HG03095 (cell line): ENCODE results near the gene KRTAP5-11.
"Not testable (repeated sequence)": the region's sequence is repeated elsewhere in the genome, so short reads cannot be mapped to it uniquely, and the experiment has no call there.

ENCODE experiments used
- ATAC-seq: cut with Tn5 transposase; IDR thresholded peaks from one replicate; pipeline ENCODE4 v1.9.1; 2021; ENCODE audit warnings: moderate library complexity; ENCODE audit not compliant: unreplicated experiment

KRTAP5-11 gene

DNA sequence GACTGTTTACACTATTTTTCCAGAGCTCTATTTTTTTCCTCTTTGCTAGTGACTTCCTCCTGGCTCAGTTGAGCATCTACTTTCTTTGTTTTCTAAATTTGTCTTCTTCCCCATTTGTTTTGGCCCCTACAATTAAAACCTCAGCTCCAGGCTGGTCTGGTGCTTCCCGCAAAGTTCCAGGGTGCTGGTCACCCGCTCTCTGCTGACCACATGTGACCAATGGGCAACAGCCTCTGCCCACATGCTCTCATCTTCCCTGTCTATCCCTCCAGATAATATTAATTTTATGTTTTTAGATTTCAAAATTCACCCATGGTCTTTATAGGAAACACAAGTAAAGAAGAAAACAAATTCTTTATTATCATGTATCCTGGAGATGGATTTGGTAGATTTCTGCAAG lies 294 bp upstream of the KRTAP5-11 start:
- ATAC-seq = not testable (repeated sequence)

DNA sequence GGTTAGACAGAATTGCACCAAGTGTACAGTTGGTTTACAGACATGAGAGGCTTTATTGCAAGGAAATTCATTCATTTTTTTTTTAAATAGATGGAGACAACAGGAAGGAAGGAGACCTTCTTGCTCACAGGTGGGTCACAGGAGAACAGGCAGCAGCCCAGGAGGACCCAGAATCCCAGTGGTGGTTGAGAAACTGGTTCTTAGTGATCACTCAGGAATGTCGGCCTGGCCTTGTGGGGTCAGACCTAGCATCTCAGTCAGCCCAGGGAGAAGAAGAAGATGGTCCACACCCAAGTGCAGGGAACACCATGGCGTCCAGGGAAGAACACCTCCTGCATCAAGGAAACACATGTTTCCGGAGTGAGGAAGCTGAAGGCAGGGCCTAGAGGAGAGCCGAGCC lies 849 bp downstream of the KRTAP5-11 start:
- no peak for ATAC-seq

DNA sequence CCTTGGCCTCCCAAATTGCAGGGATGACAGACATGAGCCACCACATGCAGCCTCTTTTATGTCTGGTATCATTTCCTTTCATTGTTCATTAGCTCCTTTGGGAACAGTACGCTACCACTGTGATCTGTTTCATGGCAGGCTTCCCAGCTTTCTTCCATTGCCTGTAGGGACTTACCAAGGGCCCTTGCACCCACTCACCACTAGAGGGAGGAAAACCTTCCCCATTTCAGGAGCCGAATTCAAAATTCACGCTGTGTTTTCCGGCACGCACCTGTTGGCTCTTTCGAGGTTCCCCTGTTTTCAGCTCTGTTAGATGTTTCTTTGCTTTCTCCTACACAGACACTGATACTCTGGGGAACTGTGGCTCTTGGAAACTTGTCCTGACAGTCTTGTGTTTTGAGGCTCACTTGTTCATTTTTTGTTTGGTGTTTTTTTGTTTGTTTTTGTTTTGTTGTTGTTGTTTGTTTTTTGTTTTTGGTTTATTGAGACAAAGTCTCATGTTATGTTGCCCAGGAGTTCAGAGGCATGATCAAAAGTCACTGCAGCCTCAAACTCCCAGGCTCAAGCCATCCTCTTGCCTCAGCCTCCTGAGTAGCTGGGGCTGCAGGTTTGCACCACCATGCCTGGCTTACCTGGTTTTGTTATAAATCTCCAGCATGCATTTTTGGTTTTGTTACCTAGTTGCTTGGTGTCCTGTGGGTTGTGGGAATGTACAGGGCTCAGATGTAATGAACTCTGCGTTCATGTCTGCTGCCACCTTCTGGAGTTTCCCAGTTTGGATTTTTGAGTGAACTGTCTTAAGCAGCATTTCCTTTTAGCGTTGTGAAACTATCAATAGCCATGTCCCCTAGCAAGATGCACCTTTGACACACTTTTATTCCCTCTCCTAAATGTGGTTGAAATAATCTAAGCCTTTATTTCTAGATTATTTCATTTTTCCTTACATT lies 2.3 kb downstream of the KRTAP5-11 start:
- no peak for ATAC-seq

DNA sequence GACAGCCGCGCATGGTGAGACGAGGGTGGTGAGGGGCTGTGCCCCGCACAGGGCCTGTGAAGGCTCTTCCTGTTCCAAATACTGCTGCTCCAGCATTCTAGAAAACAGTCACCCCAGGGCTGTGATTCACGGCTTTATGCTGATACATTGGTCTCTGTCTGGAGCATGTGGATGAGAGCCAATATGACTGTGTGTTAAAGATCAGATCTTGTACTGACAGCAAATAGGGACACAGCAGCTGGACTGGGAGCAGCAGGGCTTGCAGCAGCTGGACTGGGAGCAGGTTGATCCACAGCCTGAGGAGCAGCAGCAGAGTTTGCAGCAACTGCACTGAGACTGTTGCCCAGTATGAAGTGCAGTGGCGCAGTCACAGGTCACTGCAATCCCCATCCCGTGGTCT lies 3.2 kb downstream of the KRTAP5-11 start:
- ATAC-seq = not testable (repeated sequence)

DNA sequence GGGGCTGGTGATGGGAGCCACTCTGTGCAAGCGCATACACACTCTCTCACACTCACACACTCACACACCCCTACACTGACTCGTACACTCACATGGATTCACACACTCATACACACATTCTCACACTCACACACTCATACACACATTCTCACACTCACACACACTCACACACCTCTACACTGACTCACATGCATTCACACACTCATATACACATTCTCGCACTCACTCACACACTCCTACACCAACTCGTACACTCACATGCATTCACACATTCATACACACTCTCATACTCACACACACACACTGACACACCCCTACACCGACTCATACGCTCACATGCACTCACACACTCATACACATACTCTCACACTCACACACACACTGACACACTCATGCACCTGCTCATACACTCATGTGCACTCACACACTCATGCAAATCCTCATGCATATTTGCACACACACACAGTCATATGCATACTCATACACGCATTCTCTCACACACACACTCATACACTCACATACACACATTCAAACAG lies 5.1 kb downstream of the KRTAP5-11 start:
- no peak for ATAC-seq

GRCh38 chr11:71576688-71577465 lies 5.8 kb downstream of the KRTAP5-11 start:
- ATAC-seq = not testable (repeated sequence)

DNA sequence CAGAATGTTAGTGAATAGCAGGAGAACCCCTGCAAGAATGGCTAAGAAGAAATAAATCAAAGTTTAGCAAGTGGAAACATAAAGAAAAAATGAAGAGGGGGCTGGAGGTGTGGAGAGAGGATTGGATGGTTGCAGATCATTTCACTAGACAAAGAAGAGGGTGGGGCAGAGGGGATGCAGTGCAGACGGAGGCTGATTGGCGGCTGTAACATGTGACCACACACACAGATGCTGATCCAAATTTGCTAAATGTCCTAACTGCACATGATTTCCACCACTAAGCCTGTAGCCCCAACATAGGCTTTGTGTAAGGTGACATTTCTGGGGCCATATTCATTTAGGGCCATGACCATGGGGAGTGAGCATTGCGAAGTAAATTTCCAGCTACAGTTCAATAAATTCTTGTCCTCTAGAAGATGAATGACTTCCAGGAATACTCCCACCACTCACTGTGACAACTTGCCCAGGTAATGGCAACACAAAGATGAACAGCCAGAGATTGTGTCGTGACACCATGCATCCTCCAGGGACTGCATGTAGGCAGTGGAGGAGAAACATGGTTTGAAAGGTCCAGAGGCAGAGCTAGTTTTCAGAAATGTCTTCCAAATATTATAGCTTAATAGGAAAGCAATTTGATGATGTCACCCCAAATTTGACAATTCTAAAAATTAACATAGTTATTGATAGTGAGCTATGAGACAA lies 6.8 kb downstream of the KRTAP5-11 start:
- ATAC-seq = no peak

GRCh38 chr11:71574418-71574817 lies 8.3 kb downstream of the KRTAP5-11 start:
- no peak for ATAC-seq

DNA sequence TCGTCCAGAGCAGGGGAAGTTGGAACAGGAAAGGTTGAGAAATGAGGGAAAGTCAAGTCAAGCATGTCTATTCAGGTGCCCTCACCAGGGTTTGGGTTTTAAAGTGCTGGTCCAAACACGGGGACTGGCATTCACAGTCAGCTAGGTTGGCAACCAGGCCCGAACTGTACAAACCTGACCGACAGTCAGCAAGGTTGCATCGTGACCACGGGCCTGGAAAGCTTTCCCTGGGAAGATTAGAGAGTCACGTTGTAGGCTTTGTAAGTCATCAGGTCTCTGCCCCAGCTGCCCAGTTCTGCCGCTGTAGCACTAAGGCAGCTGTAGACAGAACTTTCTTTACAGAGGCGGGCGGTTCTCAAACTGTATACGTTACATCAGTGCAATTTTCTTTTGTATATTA lies 9.9 kb downstream of the KRTAP5-11 start:
- no peak for ATAC-seq

- not testable (repeated sequence) for ATAC-seq
Observed at GRCh38 chr11:71571101-71571850, 11.4 kb downstream of the KRTAP5-11 start.

- no peak for ATAC-seq
Observed at GRCh38 chr11:71568704-71569349, 13.8 kb downstream of the KRTAP5-11 start.

DNA sequence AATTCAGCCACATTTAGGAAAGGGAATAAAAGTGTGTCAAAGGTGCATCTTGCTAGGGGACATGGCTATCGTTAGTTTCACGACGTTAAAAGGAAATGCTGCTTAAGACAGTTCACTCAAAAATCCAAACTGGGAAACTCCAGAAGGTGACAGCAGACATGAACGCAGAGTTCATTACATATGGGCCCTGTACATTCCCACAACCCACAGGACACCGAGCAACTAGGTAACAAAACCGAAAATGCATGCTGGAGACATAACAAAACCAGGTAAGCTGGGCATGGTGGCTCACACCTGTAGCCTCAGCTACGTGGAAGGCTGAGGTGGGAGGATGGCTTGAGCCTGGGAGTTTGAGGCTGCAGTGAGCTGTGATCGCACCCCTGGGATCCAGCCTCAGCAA lies 15.0 kb downstream of the KRTAP5-11 start:
- ATAC-seq = not testable (repeated sequence)

DNA sequence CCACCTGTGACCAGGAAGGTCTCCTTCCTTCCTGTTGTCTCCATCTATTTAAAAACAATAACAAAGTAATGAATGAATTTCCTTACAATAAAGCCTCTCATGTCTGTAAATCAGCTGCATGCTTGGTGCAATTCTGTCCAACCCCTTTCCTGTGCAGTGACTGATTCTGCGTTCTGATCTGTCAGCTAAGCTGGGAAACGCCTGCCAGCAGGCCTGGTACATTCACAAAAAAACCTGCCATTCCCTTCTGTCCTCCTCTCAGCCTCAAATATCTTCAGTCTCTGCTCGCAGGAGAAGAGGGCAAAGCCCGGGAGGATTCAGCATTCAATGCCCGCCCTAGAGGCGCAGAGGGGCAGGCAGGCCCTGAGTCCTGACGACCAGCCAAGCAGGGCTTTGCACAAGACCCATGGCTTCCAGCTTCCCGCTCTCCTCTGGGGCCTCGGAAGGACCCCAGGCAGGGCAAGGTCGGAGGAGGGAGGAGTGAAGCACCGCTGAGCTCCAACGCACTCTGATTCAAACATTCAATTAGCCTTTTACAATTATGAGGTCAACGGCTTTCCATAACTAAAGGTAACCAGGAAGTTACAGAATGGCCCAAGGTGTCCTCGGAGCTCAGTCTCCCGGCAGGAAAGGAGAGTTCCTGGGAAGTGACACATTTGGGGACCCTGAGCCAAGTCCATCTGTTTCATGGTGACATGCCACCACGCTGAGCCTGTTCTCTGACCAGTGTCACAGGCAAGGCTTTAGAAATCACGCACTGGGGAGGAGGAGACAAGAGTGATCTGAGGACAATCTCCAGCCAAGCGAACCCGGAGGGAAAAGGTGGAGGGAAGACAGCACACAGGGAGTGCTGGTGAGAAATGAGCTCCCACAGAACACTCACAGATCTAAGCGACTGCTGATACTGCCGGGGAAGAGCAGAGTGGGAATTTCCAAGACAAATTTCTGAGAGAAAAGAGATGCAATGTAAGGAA lies 15.8 kb downstream of the KRTAP5-11 start:
- ATAC-seq = not testable (repeated sequence)

- no peak for ATAC-seq
Observed at GRCh38 chr11:71566081-71566620, 16.5 kb downstream of the KRTAP5-11 start.

DNA sequence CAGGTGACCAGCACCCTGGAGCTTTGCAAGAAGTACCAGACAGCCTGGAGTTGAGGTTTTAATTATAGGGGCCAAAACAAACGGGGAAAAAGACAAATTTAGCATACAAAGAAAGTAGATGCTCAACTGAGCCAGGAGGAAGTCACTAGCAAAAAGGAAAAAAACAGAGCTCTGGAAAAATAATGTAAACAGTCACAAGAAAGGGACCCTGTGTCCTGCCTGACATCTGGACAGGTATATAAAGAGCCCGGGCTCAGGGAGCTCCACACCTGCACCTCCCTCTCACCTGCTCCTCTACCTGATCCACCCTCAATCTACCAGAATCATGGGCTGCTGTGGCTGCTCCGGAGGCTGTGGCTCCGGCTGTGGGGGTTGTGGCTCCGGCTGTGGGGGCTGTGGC lies 17.4 kb downstream of the KRTAP5-11 start, which contains the start of gene KRTAP5-10:
TSS of gene KRTAP5-10 (plus strand) at position 301 of the 400 bp plus-strand sequence. CDS start at position 326, 25 bp downstream.
- no peak for ATAC-seq

- no peak for ATAC-seq
Observed at GRCh38 chr11:71564430-71564829, 18.2 kb downstream of the KRTAP5-11 start.

- ATAC-seq = no peak
Observed at GRCh38 chr11:71563406-71563805, 19.3 kb downstream of the KRTAP5-11 start.

DNA sequence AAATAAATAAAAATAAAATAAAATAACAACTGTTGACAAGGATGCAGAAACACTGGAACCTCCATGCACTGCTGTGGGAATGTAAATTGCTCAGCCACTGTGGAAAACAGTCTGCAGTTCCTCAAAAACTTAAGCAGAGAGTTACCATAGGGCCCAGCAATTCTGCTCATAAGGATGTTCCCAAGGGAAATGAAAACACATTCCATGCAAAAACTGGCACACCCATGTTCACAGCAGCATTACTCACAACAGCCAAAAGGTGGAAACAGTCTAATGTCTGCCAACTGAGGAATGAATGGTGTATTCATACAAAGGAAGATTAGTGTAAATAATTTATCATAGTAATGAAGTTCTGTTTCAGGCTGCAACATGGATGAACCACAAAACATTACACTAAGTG lies 20.6 kb downstream of the KRTAP5-11 start:
- no peak for ATAC-seq
